Keratinocyte (primary cell): ENCODE results near the gene FAM83C. TPM values are rescaled to one million over a fixed set of nuclear protein-coding genes. Genes with fewer than 3 reads are reported as not detected.

Source experiments
- DNase-seq: peaks from one replicate; pipeline ENCODE4 v3.0.0-alpha.2; 2011; ENCODE audit warnings: low read depth, missing footprints, low spot score
- FAIRE-seq: peaks from 2 replicates; lab custom pipeline; 2011; peaks lifted over from hg19 to GRCh38; lab: Jason Lieb, UNC
- H2AFZ ChIP-seq: 2 replicates; pipeline ENCODE4 v1.6.0; 2012; ENCODE audit warnings: low read length, control low read depth, inconsistent platforms; ENCODE audit not compliant: control insufficient read depth
- H3K27ac ChIP-seq: 2 replicates; pipeline ENCODE4 v1.5.1; 2011; ENCODE audit warnings: low read length; ENCODE audit not compliant: control insufficient read depth, insufficient read depth
- H3K27me3 ChIP-seq: 3 replicates; pipeline ENCODE4 v1.6.0; 2011; ENCODE audit warnings: low read length; ENCODE audit not compliant: control insufficient read depth, insufficient read depth; ENCODE audit errors: extremely low read depth
- H3K36me3 ChIP-seq, 2 experiments: 2 replicates in 1 of 2; 3 replicates in 1 of 2; pipeline ENCODE4 v1.5.1; 2011; ENCODE audit warnings: low read length in 2 of 2, mild to moderate bottlenecking in 1 of 2; ENCODE audit not compliant: control insufficient read depth in 2 of 2, insufficient read depth in 2 of 2; ENCODE audit errors: extremely low read depth in 1 of 2
- H3K4me1 ChIP-seq: 3 replicates; pipeline ENCODE4 v1.5.1; 2011; ENCODE audit warnings: low read length; ENCODE audit not compliant: control insufficient read depth, insufficient read depth; ENCODE audit errors: extremely low read depth
- H3K4me2 ChIP-seq: 3 replicates; pipeline ENCODE4 v1.6.0; 2011; ENCODE audit warnings: low read depth, low read length; ENCODE audit not compliant: control insufficient read depth, insufficient read depth; ENCODE audit errors: extremely low read depth
- H3K4me3 ChIP-seq, 3 experiments: fragments of 200-600 bp in 1 of 3; sonication (generic) in 1 of 3; 2 replicates in 2 of 3; 3 replicates in 1 of 3; pipeline ENCODE4 v1.5.1; 2011 to 2016; ENCODE audit warnings: low read length in 3 of 3, mild to moderate bottlenecking in 3 of 3, control low read depth in 2 of 3, inconsistent platforms in 1 of 3, low read depth in 1 of 3, mixed read lengths in 1 of 3, mixed run types in 1 of 3, moderate library complexity in 1 of 3; ENCODE audit not compliant: control insufficient read depth in 2 of 3, insufficient read depth in 2 of 3; ENCODE audit errors: extremely low read depth in 1 of 3
- H3K79me2 ChIP-seq: 2 replicates; pipeline ENCODE4 v1.6.0; 2012; ENCODE audit warnings: low read length; ENCODE audit not compliant: control insufficient read depth, insufficient read depth
- H3K9ac ChIP-seq: 3 replicates; pipeline ENCODE4 v1.6.0; 2011; ENCODE audit warnings: low read length; ENCODE audit not compliant: control insufficient read depth, insufficient read depth; ENCODE audit errors: extremely low read depth
- H3K9me1 ChIP-seq: 3 replicates; pipeline ENCODE4 v1.6.0; 2011; ENCODE audit warnings: low read length; ENCODE audit not compliant: control insufficient read depth, insufficient read depth; ENCODE audit errors: extremely low read depth
- H3K9me3 ChIP-seq: 2 replicates; pipeline ENCODE4 v1.5.1; 2012; ENCODE audit warnings: low read depth, low read length; ENCODE audit not compliant: control insufficient read depth
- H4K20me1 ChIP-seq: 3 replicates; pipeline ENCODE4 v1.6.0; 2011; ENCODE audit warnings: low read length; ENCODE audit not compliant: control insufficient read depth, insufficient read depth; ENCODE audit errors: extremely low read depth
- CTCF ChIP-seq, 3 experiments: IDR thresholded peaks in 1 of 3; conservative IDR thresholded peaks in 1 of 3; optimal IDR thresholded peaks in 1 of 3; 2 replicates in 2 of 3; 3 replicates in 1 of 3; pipeline versions ENCODE3 to v1.5.1; 2011; ENCODE audit warnings: low read length in 3 of 3, mild to moderate bottlenecking in 3 of 3, moderate library complexity in 2 of 3, control low read depth in 1 of 3, inconsistent platforms in 1 of 3; ENCODE audit not compliant: insufficient read depth in 2 of 3; ENCODE audit errors: extremely low read depth in 1 of 3
- EZH2 ChIP-seq: IDR thresholded peaks from one replicate; pipeline ENCODE4 v1.6.1; 2012; ENCODE audit warnings: inconsistent platforms, mild to moderate bottlenecking, low read length, moderate library complexity
- dilution Hi-C: fragments of 300-500 bp; cut with MboI; formaldehyde crosslinking; loops from one replicate; pipeline ENCODE4 v1.7.0; 2020; ENCODE audit warnings: low sequenced_read_pairs; ENCODE audit not compliant: extremely low pct_ligation_motif_present
- polyA plus RNA-seq, 5 experiments: library from polyadenylated mRNA; depleted of rRNA in 3 of 5; stranded (reverse) in 3 of 5; stranded (forward) in 1 of 5; unstranded in 1 of 5; fragments of >200 nt; gene quantifications; 1 replicate in 1 of 5; 2 replicates in 3 of 5; 3 replicates in 1 of 5; pipeline versions ENCODE4 v1.2.1 to v1.2.3, GENCODE V29; 2011 to 2012; ENCODE audit warnings: missing spikeins in 2 of 5, low read depth in 1 of 5, low replicate concordance in 1 of 5

FAM83C gene
- polyA plus RNA-seq, 1 donor (not counting 4 experiments of a cell fraction or from before 2014, with no cell fraction given) = 12.4 TPM

DNA sequence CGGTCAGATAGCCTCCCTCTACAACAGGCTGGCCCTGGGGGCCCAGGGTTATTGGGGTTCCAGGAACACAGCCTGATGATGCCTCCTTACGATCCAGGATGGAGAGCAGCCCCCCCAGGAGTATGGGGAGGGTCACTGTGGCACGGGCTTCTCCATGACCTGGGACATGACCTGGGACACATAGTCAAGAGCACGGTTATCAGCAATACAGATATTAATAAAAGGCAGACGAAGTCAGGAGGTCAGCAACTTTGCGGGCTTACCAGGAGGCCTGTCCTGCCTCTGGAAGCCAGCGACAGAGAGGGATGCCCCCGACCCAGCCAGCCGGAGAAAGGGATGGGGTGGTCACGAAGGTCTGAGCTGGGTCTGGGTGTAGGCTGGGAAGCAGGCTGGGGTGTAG lies 15.1 kb downstream of the FAM83C start:
- peaks cover 27 to 61% of the 10 kb centered on the region in 2 experiments for H3K36me3 ChIP-seq
- dilution Hi-C loops = no loop called here
- peaks cover 6% of the 10 kb centered on the region for H4K20me1 ChIP-seq
- DNase-seq (no peak), FAIRE-seq (no peak)
- TF ChIP-seq EZH2 (no peak), CTCF (optimal IDR thresholded peaks at IDR 0.05 in 1 of 3, IDR thresholded peaks at IDR 0.05 in 1 of 3, conservative IDR thresholded peaks at IDR 0.05 in 1 of 3; ENCODE audit: extremely low read depth in 1 of 3, insufficient read depth in 2 of 3, low read length in 3 of 3) (no peak)
- H3K4me2 ChIP-seq = peak overlapping the region; percentile 83
- peaks cover 35% of the 10 kb centered on the region for H3K4me1 ChIP-seq
- H2AFZ ChIP-seq = no peak overlapping the region
- peaks cover 2% of the 10 kb centered on the region for H3K9me1 ChIP-seq
- H3K4me3 ChIP-seq = peak overlapping the region; percentile 69 to 84 (median 70)
- H3K9me3 ChIP-seq = no peaks in the 10 kb centered on the region
- H3K9ac ChIP-seq = peak overlapping the region; percentile 84
- H3K79me2 ChIP-seq = peaks cover 25% of the 10 kb centered on the region
- H3K27me3 ChIP-seq = no peaks in the 10 kb centered on the region
- H3K27ac ChIP-seq = peak overlapping the region; percentile 67

DNA sequence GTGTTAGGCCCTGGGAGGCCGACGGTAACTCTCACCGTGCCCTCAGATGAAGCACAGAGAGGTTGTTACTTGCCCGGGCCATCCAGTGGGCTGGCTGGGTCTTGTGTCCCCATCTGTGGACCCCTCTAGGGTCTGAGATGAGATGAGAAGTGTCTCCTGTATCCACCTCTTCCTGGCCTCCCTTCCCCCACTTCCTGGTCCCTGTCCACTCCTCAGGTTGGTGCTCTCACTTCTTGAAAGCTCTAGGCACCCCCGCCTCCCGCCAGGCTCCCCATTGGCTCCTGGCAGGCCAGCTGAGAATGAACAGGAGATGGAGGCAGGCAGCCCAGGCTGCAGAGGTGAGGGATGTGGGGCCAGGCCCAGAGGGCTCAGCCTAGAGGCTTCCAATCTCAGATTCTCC lies 15.8 kb downstream of the FAM83C start:
- H3K79me2 ChIP-seq = peaks cover 20% of the 10 kb centered on the region
- FAIRE-seq (no peak), DNase-seq (no peak)
- dilution Hi-C loops = no loop called here
- peaks cover 27 to 55% of the 10 kb centered on the region in 2 experiments for H3K36me3 ChIP-seq
- no peak overlapping the region for H3K27ac ChIP-seq
- no peak overlapping the region for H2AFZ ChIP-seq
- TF ChIP-seq CTCF (optimal IDR thresholded peaks at IDR 0.05 in 1 of 3, IDR thresholded peaks at IDR 0.05 in 1 of 3, conservative IDR thresholded peaks at IDR 0.05 in 1 of 3; ENCODE audit: extremely low read depth in 1 of 3, insufficient read depth in 2 of 3, low read length in 3 of 3) (no peak), EZH2 (no peak)
- H3K27me3 ChIP-seq = no peaks in the 10 kb centered on the region
- peak overlapping the region in 1 of 3 experiments; percentile 70 for H3K4me3 ChIP-seq
- peaks cover 6% of the 10 kb centered on the region for H4K20me1 ChIP-seq
- no peaks in the 10 kb centered on the region for H3K9me3 ChIP-seq
- peaks cover 2% of the 10 kb centered on the region for H3K9me1 ChIP-seq
- H3K9ac ChIP-seq = peak overlapping the region; percentile 84
- peak overlapping the region; percentile 83 for H3K4me2 ChIP-seq
- peaks cover 35% of the 10 kb centered on the region for H3K4me1 ChIP-seq
